ENCODE results near the gene POPDC2. TPM values are rescaled to one million over a fixed set of nuclear protein-coding genes. Genes with fewer than 3 reads are reported as not detected.

Gene POPDC2
- total and polyA plus RNA-seq, 10 of the 15 experiments (the other 5 are each of a cell fraction or from before 2014, with no cell fraction given) = 1.8 to 12.7 (median 3.5) TPM

DNA sequence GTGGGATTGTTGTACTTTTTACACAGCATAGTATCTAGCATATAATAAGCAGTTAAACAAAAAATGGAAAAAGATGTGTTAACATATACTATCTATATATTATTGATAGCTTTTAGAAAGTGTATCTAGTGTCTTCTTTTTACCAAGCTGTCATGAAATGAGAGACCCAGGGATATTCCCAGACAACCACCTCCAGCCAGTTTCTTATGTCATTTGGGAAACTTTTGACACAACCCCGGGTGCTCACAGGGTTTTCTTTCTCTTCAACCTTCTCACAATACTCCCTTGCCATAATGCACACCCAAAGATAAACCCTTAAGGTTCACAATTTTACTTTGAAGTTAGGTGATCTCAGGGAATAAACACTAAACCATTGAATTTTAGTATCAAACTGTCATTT, 67.5 kb downstream of the POPDC2 start:
- H3K27ac ChIP-seq (ENCODE audit: control insufficient read depth, insufficient read depth) = no peak overlapping the region
- no peaks in the 10 kb centered on the region for H3K27me3 ChIP-seq (replicated peaks in 1 of 2; ENCODE audit: control insufficient read depth in 2 of 2, insufficient read depth in 2 of 2, low read length in 1 of 2)
- no peaks in the 10 kb centered on the region for H4K20me1 ChIP-seq (ENCODE audit: control insufficient read depth, insufficient read depth)
- H3K9me3 ChIP-seq (replicated peaks; ENCODE audit: control insufficient read depth, insufficient read depth, low read length) = peaks cover 16% of the 10 kb centered on the region
- no peak overlapping the region for H3K4me2 ChIP-seq (ENCODE audit: control insufficient read depth, insufficient read depth)
- H2AFZ ChIP-seq (ENCODE audit: control insufficient read depth, low read depth, low read length) = no peak overlapping the region
- FAIRE-seq (no peak), ATAC-seq (no peak), DNase-seq (ENCODE audit: low read depth, low spot score) (no peak)
- H3K4me1 ChIP-seq (ENCODE audit: control insufficient read depth, insufficient read depth, low read length) = peaks cover 38% of the 10 kb centered on the region
- in situ Hi-C loops (cut with MboI) (no loop called here), intact Hi-C loops (cut with micrococcal nuclease; ENCODE audit: unreplicated experiment) (no loop called here)
- H3K9ac ChIP-seq (ENCODE audit: control insufficient read depth, insufficient read depth, low read length) = no peak overlapping the region
- SMC1A ChIA-PET (ENCODE audit: uncharacterized antibody, unreplicated experiment) = interaction anchor here (0.6 to 4.9 kb wide), 7 partner anchors 8 to 80 kb away, joined by 3 to 35 read pairs (median 3); partner anchors contain the start of gene ADPRH
- TF ChIP-seq NFYA (IDR thresholded peaks at IDR 0.05; ENCODE audit: borderline replicate concordance, low read depth, low read length) (no peak), PAX5 (IDR thresholded peaks at IDR 0.05; ENCODE audit: borderline replicate concordance, low read depth, low read length) (no peak), SPI1 (IDR thresholded peaks at IDR 0.05; ENCODE audit: borderline replicate concordance, insufficient read depth, low read depth, low read length) (no peak), LARP7 (IDR thresholded peaks at IDR 0.05) (no peak), GATAD2B (conservative IDR thresholded peaks at IDR 0.05; ENCODE audit: low read depth) (no peak), SUZ12 (IDR thresholded peaks at IDR 0.05; ENCODE audit: unreplicated experiment) (no peak), NR2F1 (conservative IDR thresholded peaks at IDR 0.05) (no peak), JUNB (IDR thresholded peaks at IDR 0.05) (peak; percentile 16; the same call in 1 of the 2 replicates), ETV6 (conservative IDR thresholded peaks at IDR 0.05 in 1 of 2, IDR thresholded peaks at IDR 0.05 in 1 of 2; ENCODE audit: borderline replicate concordance in 1 of 2, low read depth in 1 of 2) (no peak), POLR2AphosphoS2 (IDR thresholded peaks at IDR 0.05; ENCODE audit: low read depth, low read length) (no peak), NFYB (IDR thresholded peaks at IDR 0.05; ENCODE audit: insufficient read depth, low read depth, low read length) (no peak)
- TF ChIP-seq, protein P1, sequence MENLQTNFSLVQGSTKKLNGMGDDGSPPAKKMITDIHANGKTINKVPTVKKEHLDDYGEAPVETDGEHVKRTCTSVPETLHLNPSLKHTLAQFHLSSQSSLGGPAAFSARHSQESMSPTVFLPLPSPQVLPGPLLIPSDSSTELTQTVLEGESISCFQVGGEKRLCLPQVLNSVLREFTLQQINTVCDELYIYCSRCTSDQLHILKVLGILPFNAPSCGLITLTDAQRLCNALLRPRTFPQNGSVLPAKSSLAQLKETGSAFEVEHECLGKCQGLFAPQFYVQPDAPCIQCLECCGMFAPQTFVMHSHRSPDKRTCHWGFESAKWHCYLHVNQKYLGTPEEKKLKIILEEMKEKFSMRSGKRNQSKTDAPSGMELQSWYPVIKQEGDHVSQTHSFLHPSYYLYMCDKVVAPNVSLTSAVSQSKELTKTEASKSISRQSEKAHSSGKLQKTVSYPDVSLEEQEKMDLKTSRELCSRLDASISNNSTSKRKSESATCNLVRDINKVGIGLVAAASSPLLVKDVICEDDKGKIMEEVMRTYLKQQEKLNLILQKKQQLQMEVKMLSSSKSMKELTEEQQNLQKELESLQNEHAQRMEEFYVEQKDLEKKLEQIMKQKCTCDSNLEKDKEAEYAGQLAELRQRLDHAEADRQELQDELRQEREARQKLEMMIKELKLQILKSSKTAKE (IDR thresholded peaks at IDR 0.05; ENCODE audit: low read depth, poor library complexity, severe bottlenecking) = peak; percentile 22
- TF ChIP-seq, protein P2, sequence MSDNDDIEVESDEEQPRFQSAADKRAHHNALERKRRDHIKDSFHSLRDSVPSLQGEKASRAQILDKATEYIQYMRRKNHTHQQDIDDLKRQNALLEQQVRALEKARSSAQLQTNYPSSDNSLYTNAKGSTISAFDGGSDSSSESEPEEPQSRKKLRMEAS (IDR thresholded peaks at IDR 0.05; ENCODE audit: low read depth, low read length) = no peak
- CTCF ChIA-PET = interaction anchor here (0.9 to 3.5 kb wide), 4 partner anchors 12 to 73 kb away, joined by 3 to 17 read pairs (median 4); partner anchors contain the start of gene CD80
- RAD21 ChIA-PET (ENCODE audit: unreplicated experiment) = interaction anchor here (1.3 to 2.2 kb wide), 4 partner anchors 8 to 88 kb away, joined by 3 to 16 read pairs (median 4); partner anchors contain the start of gene ADPRH
- POLR2A ChIA-PET = interaction anchor here (1.0 to 3.5 kb wide), 4 partner anchors 12 to 141 kb away, joined by 3 to 36 read pairs (median 8); partner anchors contain the start of gene ADPRH
- H3K36me3 ChIP-seq (ENCODE audit: control insufficient read depth in 2 of 2, insufficient read depth in 2 of 2, low read length in 1 of 2) = peaks cover 0 to 4% of the 10 kb centered on the region in 2 experiments; a peak in 2 of 4 replicates
- peaks cover 4% of the 10 kb centered on the region; the same call in 1 of the 2 replicates for H3K79me2 ChIP-seq (ENCODE audit: control insufficient read depth, insufficient read depth, low read length)
- H3K4me3 ChIP-seq = no peak overlapping the region
- BruUV-seq (replicated peaks) = no TSS peak
- WGBS (ENCODE audit: insufficient coverage, insufficient replicate concordance, low lambda C conversion rate, missing lambda C conversion rate) = 0% methylated on average over 1 of the region's 1 CpG

Other genes with a start within 250 kb of the POPDC2 start
Only the 7 nearest of the 9 such genes appear.
- gene TIMMDC1, start 162.0 kb downstream of the POPDC2 start, total RNA-seq (2014; rRNA removed) = 55.5 and 59.3 TPM in 2 replicates
- 52.3 and 55.9 TPM in 2 replicates for gene TIMMDC1, start 162.0 kb downstream of the POPDC2 start, total RNA-seq (2014; rRNA removed; fragmentation: Illumina TruSeq; extraction: Trizol)
- gene TIMMDC1, start 162.0 kb downstream of the POPDC2 start, total RNA-seq (2021) = 76.3 and 79.7 TPM in 2 replicates
- 67.9 and 98.2 TPM in 2 replicates for gene TIMMDC1, start 162.0 kb downstream of the POPDC2 start, polyA plus RNA-seq (2011; rRNA removed)
- 56.7 and 64.3 TPM in 2 replicates for gene TIMMDC1, start 162.0 kb downstream of the POPDC2 start, polyA plus RNA-seq (2014; fragmentation: Illumina TruSeq; extraction: Trizol)
- 100 to 1,000 TPM; 136 to 146 TPM for gene TIMMDC1, start 162.0 kb downstream of the POPDC2 start, polyA plus RNA-seq (2014; fragmentation: Nextera tagmentation; extraction: Ambion mirVana)
- gene TIMMDC1, start 162.0 kb downstream of the POPDC2 start, polyA plus RNA-seq (2014; rRNA removed) = 62.5 and 70.8 TPM in 2 replicates
- gene TIMMDC1, start 162.0 kb downstream of the POPDC2 start, polyA plus RNA-seq (2016; fragmentation: Nextera tagmentation; extraction: Ambion mirVana) = 100 to 1,000 TPM; 138 to 142 TPM
- 68.7 and 83.3 TPM in 2 replicates for gene CD80, start 101.0 kb downstream of the POPDC2 start, total RNA-seq (2014; rRNA removed)
- gene CD80, start 101.0 kb downstream of the POPDC2 start, total RNA-seq (2014; rRNA removed; fragmentation: Illumina TruSeq; extraction: Trizol) = 64.3 and 70.2 TPM in 2 replicates
- gene CD80, start 101.0 kb downstream of the POPDC2 start, total RNA-seq (2021) = 51.8 and 54.4 TPM in 2 replicates
- gene CD80, start 101.0 kb downstream of the POPDC2 start, polyA plus RNA-seq (2011; rRNA removed) = 137 and 157 TPM in 2 replicates
- gene CD80, start 101.0 kb downstream of the POPDC2 start, polyA plus RNA-seq (2014; fragmentation: Illumina TruSeq; extraction: Trizol) = 61.8 and 81.6 TPM in 2 replicates
- gene CD80, start 101.0 kb downstream of the POPDC2 start, polyA plus RNA-seq (2014; fragmentation: Nextera tagmentation; extraction: Ambion mirVana) = 10 to 100 TPM; 42.5 to 54.1 TPM
- gene CD80, start 101.0 kb downstream of the POPDC2 start, polyA plus RNA-seq (2014; rRNA removed) = 60.9 and 68.5 TPM in 2 replicates
- gene CD80, start 101.0 kb downstream of the POPDC2 start, polyA plus RNA-seq (2016; fragmentation: Nextera tagmentation; extraction: Ambion mirVana) = 10 to 100 TPM; 41.4 to 44.5 TPM
- 15.4 and 17.2 TPM in 2 replicates for gene ADPRH, start 81.1 kb downstream of the POPDC2 start, total RNA-seq (2014; rRNA removed)
- gene ADPRH, start 81.1 kb downstream of the POPDC2 start, total RNA-seq (2014; rRNA removed; fragmentation: Illumina TruSeq; extraction: Trizol) = 12.2 and 13.2 TPM in 2 replicates
- gene ADPRH, start 81.1 kb downstream of the POPDC2 start, total RNA-seq (2021) = 24.9 and 26.0 TPM in 2 replicates
- 32.6 and 33.1 TPM in 2 replicates for gene ADPRH, start 81.1 kb downstream of the POPDC2 start, polyA plus RNA-seq (2011; rRNA removed)
- gene ADPRH, start 81.1 kb downstream of the POPDC2 start, polyA plus RNA-seq (2014; fragmentation: Illumina TruSeq; extraction: Trizol) = 24.5 and 25.8 TPM in 2 replicates
- gene ADPRH, start 81.1 kb downstream of the POPDC2 start, polyA plus RNA-seq (2014; fragmentation: Nextera tagmentation; extraction: Ambion mirVana) = 1 to 10 TPM; 2.3 to 3.7 TPM
- 16.5 and 19.1 TPM in 2 replicates for gene ADPRH, start 81.1 kb downstream of the POPDC2 start, polyA plus RNA-seq (2014; rRNA removed)
- gene ADPRH, start 81.1 kb downstream of the POPDC2 start, polyA plus RNA-seq (2016; fragmentation: Nextera tagmentation; extraction: Ambion mirVana) = 10 to 100 TPM; 19.0 to 22.0 TPM
- gene PLA1A, start 62.7 kb downstream of the POPDC2 start, total RNA-seq (2014; rRNA removed) = 5.9 and 6.5 TPM in 2 replicates
- gene PLA1A, start 62.7 kb downstream of the POPDC2 start, total RNA-seq (2014; rRNA removed; fragmentation: Illumina TruSeq; extraction: Trizol) = 4.7 TPM in 2 replicates
- 3.8 and 4.4 TPM in 2 replicates for gene PLA1A, start 62.7 kb downstream of the POPDC2 start, total RNA-seq (2021)
- 106 TPM in 2 replicates for gene PLA1A, start 62.7 kb downstream of the POPDC2 start, polyA plus RNA-seq (2011; rRNA removed)
- gene PLA1A, start 62.7 kb downstream of the POPDC2 start, polyA plus RNA-seq (2014; fragmentation: Illumina TruSeq; extraction: Trizol) = 4.9 and 6.7 TPM in 2 replicates
- gene PLA1A, start 62.7 kb downstream of the POPDC2 start, polyA plus RNA-seq (2014; fragmentation: Nextera tagmentation; extraction: Ambion mirVana) = 1 to 10 TPM; 2.9 to 3.5 TPM
- gene PLA1A, start 62.7 kb downstream of the POPDC2 start, polyA plus RNA-seq (2014; rRNA removed) = 3.1 and 3.9 TPM in 2 replicates
- gene PLA1A, start 62.7 kb downstream of the POPDC2 start, polyA plus RNA-seq (2016; fragmentation: Nextera tagmentation; extraction: Ambion mirVana) = 1 to 10 TPM; 5.3 to 7.2 TPM
- 150 and 153 TPM in 2 replicates for gene COX17, start 16.8 kb upstream of the POPDC2 start, total RNA-seq (2014; rRNA removed)
- 191 and 199 TPM in 2 replicates for gene COX17, start 16.8 kb upstream of the POPDC2 start, total RNA-seq (2014; rRNA removed; fragmentation: Illumina TruSeq; extraction: Trizol)
- 111 and 113 TPM in 2 replicates for gene COX17, start 16.8 kb upstream of the POPDC2 start, total RNA-seq (2021)
- gene COX17, start 16.8 kb upstream of the POPDC2 start, polyA plus RNA-seq (2011; rRNA removed) = 112 and 123 TPM in 2 replicates
- 53.8 and 115 TPM in 2 replicates for gene COX17, start 16.8 kb upstream of the POPDC2 start, polyA plus RNA-seq (2014; fragmentation: Illumina TruSeq; extraction: Trizol)
- 100 to 1,000 TPM; 615 to 717 TPM for gene COX17, start 16.8 kb upstream of the POPDC2 start, polyA plus RNA-seq (2014; fragmentation: Nextera tagmentation; extraction: Ambion mirVana)
- gene COX17, start 16.8 kb upstream of the POPDC2 start, polyA plus RNA-seq (2014; rRNA removed) = 288 and 295 TPM in 2 replicates
- 100 to 1,000 TPM; 370 to 376 TPM for gene COX17, start 16.8 kb upstream of the POPDC2 start, polyA plus RNA-seq (2016; fragmentation: Nextera tagmentation; extraction: Ambion mirVana)
- gene CFAP91, start 42.4 kb upstream of the POPDC2 start, total RNA-seq (2014; rRNA removed) = 0.56 and 0.76 TPM in 2 replicates
- 0.54 and 0.69 TPM in 2 replicates for gene CFAP91, start 42.4 kb upstream of the POPDC2 start, total RNA-seq (2014; rRNA removed; fragmentation: Illumina TruSeq; extraction: Trizol)
- 0.80 and 1.3 TPM in 2 replicates for gene CFAP91, start 42.4 kb upstream of the POPDC2 start, total RNA-seq (2021)
- 1.2 and 1.4 TPM in 2 replicates for gene CFAP91, start 42.4 kb upstream of the POPDC2 start, polyA plus RNA-seq (2011; rRNA removed)
- 1.5 and 2.7 TPM in 2 replicates for gene CFAP91, start 42.4 kb upstream of the POPDC2 start, polyA plus RNA-seq (2014; fragmentation: Illumina TruSeq; extraction: Trizol)
- gene CFAP91, start 42.4 kb upstream of the POPDC2 start, polyA plus RNA-seq (2014; fragmentation: Nextera tagmentation; extraction: Ambion mirVana) = under 1 TPM; 0.03 to 0.22 TPM
- 2.2 TPM in 2 replicates for gene CFAP91, start 42.4 kb upstream of the POPDC2 start, polyA plus RNA-seq (2014; rRNA removed)
- 1 to 10 TPM in 1 of 2 experiments, under 1 TPM in 1; 0.68 to 1.2 TPM for gene CFAP91, start 42.4 kb upstream of the POPDC2 start, polyA plus RNA-seq (2016; fragmentation: Nextera tagmentation; extraction: Ambion mirVana)
- 0.62 and 0.76 TPM in 2 replicates for gene NR1I2, start 121.5 kb upstream of the POPDC2 start, total RNA-seq (2014; rRNA removed)
- gene NR1I2, start 121.5 kb upstream of the POPDC2 start, total RNA-seq (2014; rRNA removed; fragmentation: Illumina TruSeq; extraction: Trizol) = 0.41 and 0.45 TPM in 2 replicates
- 0.90 and 0.96 TPM in 2 replicates for gene NR1I2, start 121.5 kb upstream of the POPDC2 start, total RNA-seq (2021)
- gene NR1I2, start 121.5 kb upstream of the POPDC2 start, polyA plus RNA-seq (2011; rRNA removed) = 0.09 and 0.26 TPM in 2 replicates
- 0.32 and 0.51 TPM in 2 replicates for gene NR1I2, start 121.5 kb upstream of the POPDC2 start, polyA plus RNA-seq (2014; fragmentation: Illumina TruSeq; extraction: Trizol)
- gene NR1I2, start 121.5 kb upstream of the POPDC2 start, polyA plus RNA-seq (2014; fragmentation: Nextera tagmentation; extraction: Ambion mirVana) = under 1 TPM; 0.03 to 0.16 TPM
- gene NR1I2, start 121.5 kb upstream of the POPDC2 start, polyA plus RNA-seq (2014; rRNA removed) = 0.90 and 1.0 TPM in 2 replicates
- gene NR1I2, start 121.5 kb upstream of the POPDC2 start, polyA plus RNA-seq (2016; fragmentation: Nextera tagmentation; extraction: Ambion mirVana) = under 1 TPM; 0.28 to 0.87 TPM